Transverse colon (tissue), 4 donors: ENCODE data around the gene CAVIN1. TPM values are rescaled to one million over a fixed set of nuclear protein-coding genes. Genes with fewer than 3 reads are reported as not detected.

Experiments
- DNase-seq: peaks from one replicate; pipeline ENCODE4 v3.0.0-alpha.2; 2019
- H3K27ac ChIP-seq, 4 donors: fragments of 200-600 bp; sonication (generic); 2 replicates each; pipeline ENCODE4 v1.5.1; 2016 to 2018; ENCODE audit warnings: inconsistent platforms in 4 of 4
- H3K27me3 ChIP-seq: fragments of 200-600 bp; sonication (generic); 2 replicates; pipeline ENCODE4 v1.5.1; 2017; ENCODE audit warnings: inconsistent platforms
- H3K36me3 ChIP-seq, 4 donors: fragments of 200-600 bp; sonication (generic); 2 replicates each; pipeline ENCODE4 v1.5.1; 2017 to 2019; ENCODE audit warnings: inconsistent platforms in 4 of 4
- H3K4me1 ChIP-seq, 4 donors: fragments of 200-600 bp; sonication (generic); 2 replicates each; pipeline ENCODE4 v1.5.1; 2017 to 2020; ENCODE audit warnings: inconsistent platforms in 4 of 4
- H3K4me3 ChIP-seq, 4 donors: fragments of 200-600 bp; sonication (generic); 1 replicate in 1 of 4; 2 replicates in 3 of 4; pipeline versions ENCODE4 v1.5.1 to v1.6.1; 2017 to 2019; ENCODE audit warnings: inconsistent platforms in 4 of 4
- H3K9me3 ChIP-seq, 2 donors: fragments of 200-600 bp; sonication (generic); 2 replicates each; pipeline ENCODE4 v1.5.1; 2017 to 2019; ENCODE audit warnings: inconsistent platforms in 2 of 2
- EP300 ChIP-seq: sonication (generic); formaldehyde crosslinking; IDR thresholded peaks from one replicate; pipeline ENCODE4 v1.6.1; 2017; ENCODE audit warnings: antibody characterized with exemption, low read depth
- POLR2A ChIP-seq: fragments of 450-650 bp; IDR thresholded peaks from one replicate; pipeline ENCODE4 v1.6.1; 2016; ENCODE audit warnings: antibody characterized with exemption, mild to moderate bottlenecking, moderate library complexity
- POLR2AphosphoS5 ChIP-seq, 3 donors: sonication (generic); formaldehyde crosslinking; IDR thresholded peaks; one replicate each; pipeline ENCODE4 v1.6.1; 2016; ENCODE audit warnings: antibody characterized with exemption in 3 of 3
- WGBS, 2 donors: methylation state at CpG; one replicate each; pipeline ENCODE4 v1.1.5; 2018; ENCODE audit warnings: low coverage in 1 of 2; 5-methylcytosine and 5-hydroxymethylcytosine counted together
- in situ Hi-C, 4 donors: fragments of 200-750 bp; cut with MboI; loops; one replicate each; pipeline versions ENCODE4 v1.15.0 to v1.15.1; 2017; ENCODE audit warnings: low sequenced_read_pairs in 3 of 4, low pct_ligation_motif_present in 1 of 4, low pct_unique_long_range_greater_than_20kb in 1 of 4
- intact Hi-C: fragments of 100-400 bp; cut with DNase I; formaldehyde crosslinking; loops from one replicate; pipeline ENCODE4 v1.15.1; 2023; ENCODE audit warnings: low total_unique reads
- total RNA-seq, 4 donors: library from RNA; depleted of rRNA; stranded (reverse); fragments of >200 nt; gene quantifications; one replicate each; pipeline ENCODE4 v1.1.0, GENCODE V29; 2016
- TF ChIP-seq, protein P1 (sequence below), 5 experiments: fragments of 200-600 bp in 3 of 5; fragments of 450-650 bp in 2 of 5; sonication (generic) in 3 of 5; IDR thresholded peaks; 1 replicate in 2 of 5; 2 replicates in 3 of 5; pipeline ENCODE4 v1.5.1; 2016 to 2017; ENCODE audit warnings: antibody characterized with exemption in 5 of 5, inconsistent platforms in 3 of 5, mild to moderate bottlenecking in 2 of 5, moderate library complexity in 1 of 5

The CAVIN1 gene
- total RNA-seq, 4 donors from 2014 or later: 53.7 to 135 (median 69.2) TPM

DNA sequence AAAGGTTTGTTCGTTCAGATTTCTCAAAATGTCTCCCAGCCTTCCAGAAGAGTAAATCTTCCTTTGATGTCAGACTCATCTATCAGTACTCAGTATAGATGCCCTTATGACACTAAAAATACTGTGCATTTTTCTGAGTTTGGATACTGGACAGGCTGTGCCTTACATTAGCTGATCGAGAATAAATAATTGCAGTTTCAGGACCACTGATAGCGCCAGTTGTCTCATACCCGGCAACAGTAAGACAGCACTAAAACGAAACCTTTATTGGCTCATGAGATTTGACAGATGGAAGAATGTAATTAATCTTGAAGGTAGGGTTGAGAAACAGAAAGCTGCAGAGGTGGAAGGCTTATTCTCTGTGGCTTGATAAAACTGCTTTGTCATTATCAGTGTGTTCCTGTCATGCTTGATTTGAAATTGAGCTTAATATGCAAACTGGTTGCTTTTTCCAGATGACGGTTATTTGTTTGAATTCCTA, 36.8 kb upstream of the CAVIN1 start:
- intact Hi-C loops: no loop called here
- TF ChIP-seq POLR2AphosphoS5 (IDR thresholded peaks at IDR 0.05) (peak in 1 of 3 donors; percentile 8), EP300 (no peak)
- Histone ChIP-seq H3K4me1 (peaks cover 17 to 57% (median 25%) of the 10 kb centered on the region in 4 donors), H3K9me3 (no peaks in the 10 kb centered on the region), H3K27me3 (no peaks in the 10 kb centered on the region), H3K4me3 (peak overlapping the region; percentile 3 to 85 (median 61)), H3K36me3 (peaks cover 0 to 3% (median 0%) of the 10 kb centered on the region in 4 donors), H3K27ac (peak overlapping the region; percentile 94 to 99 (median 97))
- in situ Hi-C loops: no loop called here
- WGBS, 2 donors: 13% methylated on average over 4 to 6 of the region's 6 CpGs
- no peak for DNase-seq

DNA sequence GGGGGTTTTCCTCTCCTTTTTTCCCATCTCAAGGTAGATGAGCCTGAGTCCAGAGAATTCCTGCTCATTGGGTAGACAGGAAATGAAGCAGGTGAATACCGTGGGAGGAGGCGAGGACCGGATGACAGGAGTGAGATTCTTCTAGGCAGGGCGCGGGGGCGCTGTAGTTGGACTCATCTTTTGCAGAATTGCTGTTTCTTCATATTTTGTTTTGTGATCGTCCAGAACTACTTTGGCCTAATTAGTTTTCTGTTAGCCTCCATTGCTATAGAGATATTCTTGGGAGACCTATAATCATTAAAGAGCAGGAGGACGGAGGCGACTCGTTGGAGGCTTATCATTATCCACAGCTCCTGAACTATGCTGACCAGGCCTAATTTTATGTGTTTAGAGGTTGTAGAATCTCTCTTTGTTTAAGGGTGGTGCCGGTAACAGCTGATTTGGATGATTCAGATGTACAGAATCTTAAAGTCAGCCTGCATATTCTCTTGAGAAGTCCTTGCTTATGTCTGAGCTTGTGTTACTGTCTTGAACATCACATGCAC, 36.3 kb upstream of the CAVIN1 start:
- TF ChIP-seq EP300: no peak
- peak in 2 of 3 donors; percentile 16 to 36 for TF ChIP-seq POLR2AphosphoS5 (IDR thresholded peaks at IDR 0.05)
- TF ChIP-seq, protein P1, sequence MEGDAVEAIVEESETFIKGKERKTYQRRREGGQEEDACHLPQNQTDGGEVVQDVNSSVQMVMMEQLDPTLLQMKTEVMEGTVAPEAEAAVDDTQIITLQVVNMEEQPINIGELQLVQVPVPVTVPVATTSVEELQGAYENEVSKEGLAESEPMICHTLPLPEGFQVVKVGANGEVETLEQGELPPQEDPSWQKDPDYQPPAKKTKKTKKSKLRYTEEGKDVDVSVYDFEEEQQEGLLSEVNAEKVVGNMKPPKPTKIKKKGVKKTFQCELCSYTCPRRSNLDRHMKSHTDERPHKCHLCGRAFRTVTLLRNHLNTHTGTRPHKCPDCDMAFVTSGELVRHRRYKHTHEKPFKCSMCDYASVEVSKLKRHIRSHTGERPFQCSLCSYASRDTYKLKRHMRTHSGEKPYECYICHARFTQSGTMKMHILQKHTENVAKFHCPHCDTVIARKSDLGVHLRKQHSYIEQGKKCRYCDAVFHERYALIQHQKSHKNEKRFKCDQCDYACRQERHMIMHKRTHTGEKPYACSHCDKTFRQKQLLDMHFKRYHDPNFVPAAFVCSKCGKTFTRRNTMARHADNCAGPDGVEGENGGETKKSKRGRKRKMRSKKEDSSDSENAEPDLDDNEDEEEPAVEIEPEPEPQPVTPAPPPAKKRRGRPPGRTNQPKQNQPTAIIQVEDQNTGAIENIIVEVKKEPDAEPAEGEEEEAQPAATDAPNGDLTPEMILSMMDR (IDR thresholded peaks at IDR 0.05): peak in 4 of 5 experiments; percentile 18 to 22 (median 21)
- TF ChIP-seq POLR2A: no peak
- H3K4me1 ChIP-seq: peaks cover 17 to 53% (median 24%) of the 10 kb centered on the region in 4 donors
- in situ Hi-C loops: no loop called here

DNA sequence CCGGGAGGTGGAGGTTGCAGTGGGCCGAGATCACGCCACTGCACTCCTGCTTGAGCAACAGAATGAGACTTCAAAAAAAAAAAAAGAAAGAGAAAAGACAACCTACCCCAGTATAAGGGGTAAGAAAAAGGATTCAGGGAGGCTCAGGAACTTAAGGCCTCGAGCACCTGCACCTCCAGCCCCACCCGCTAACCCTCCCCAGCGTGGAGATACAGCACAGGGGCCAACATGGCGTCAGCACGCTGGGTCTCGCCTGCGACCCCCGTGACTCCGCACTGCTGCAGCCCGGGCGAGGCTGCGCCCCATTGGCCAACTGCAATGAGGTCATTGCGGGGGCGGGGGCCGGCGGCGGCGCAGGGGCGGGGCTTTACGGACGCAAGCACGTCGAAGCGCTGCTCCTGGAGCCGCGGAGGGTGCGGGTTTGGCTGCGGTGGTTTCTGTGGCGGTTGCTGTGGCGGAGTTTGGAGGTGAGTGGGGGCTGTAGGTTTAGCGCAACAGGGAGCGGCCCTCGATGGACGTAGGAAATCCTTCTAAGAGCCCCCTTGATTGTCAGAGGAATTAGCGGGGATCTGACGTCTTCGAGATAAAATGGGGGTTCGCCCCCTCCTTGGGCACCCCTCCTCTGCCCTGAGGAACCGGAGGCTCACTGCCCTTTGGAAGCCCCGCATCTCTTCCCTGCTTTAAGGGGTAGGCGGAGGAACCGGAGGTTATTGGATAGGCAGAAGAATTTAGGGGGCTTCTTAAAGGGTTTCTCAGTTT, 35.6 kb upstream of the CAVIN1 start, which contains the start of gene ATP6V0A1:
TSS of gene ATP6V0A1 (plus strand) at position 382 of the 759 bp plus-strand sequence. CDS start 2,017 bp downstream, outside the sequence.
- peak; percentile 97 for DNase-seq
- in situ Hi-C loops: no loop called here
- no peaks in the 10 kb centered on the region for H3K9me3 ChIP-seq
- H3K36me3 ChIP-seq: peaks cover 0 to 3% (median 0%) of the 10 kb centered on the region in 4 donors
- H3K4me1 ChIP-seq: peaks cover 13 to 47% (median 21%) of the 10 kb centered on the region in 4 donors
- H3K27ac ChIP-seq: peak within 1 kb of the TSS; percentile 94 to 99 (median 97)
- intact Hi-C loops: no loop called here
- H3K27me3 ChIP-seq: no peaks in the 10 kb centered on the region
- TF ChIP-seq EP300 (no peak), POLR2A (peak; percentile 88), POLR2AphosphoS5 (IDR thresholded peaks at IDR 0.05) (peak; percentile 88 to 92 (median 92))
- TF ChIP-seq, protein P1 (IDR thresholded peaks at IDR 0.05): no peak
- 0 to 2% methylated on average over 6 to 28 of the region's 45 CpGs for WGBS, 2 donors
- H3K4me3 ChIP-seq: peak within 1 kb of the TSS; percentile 52 to 85 (median 61)

More for the DNA sequence above, 36.3 kb upstream of the CAVIN1 start:
- peak; percentile 66 for DNase-seq
- Histone ChIP-seq H3K9me3 (no peaks in the 10 kb centered on the region), H3K27ac (peak overlapping the region; percentile 94 to 99 (median 97)), H3K36me3 (peaks cover 0 to 3% (median 0%) of the 10 kb centered on the region in 4 donors), H3K4me3 (peak overlapping the region; percentile 52 to 85 (median 61)), H3K27me3 (no peaks in the 10 kb centered on the region)
- intact Hi-C loops: no loop called here
- WGBS, 2 donors: 0 to 5% methylated on average over 3 to 11 of the region's 11 CpGs

DNA sequence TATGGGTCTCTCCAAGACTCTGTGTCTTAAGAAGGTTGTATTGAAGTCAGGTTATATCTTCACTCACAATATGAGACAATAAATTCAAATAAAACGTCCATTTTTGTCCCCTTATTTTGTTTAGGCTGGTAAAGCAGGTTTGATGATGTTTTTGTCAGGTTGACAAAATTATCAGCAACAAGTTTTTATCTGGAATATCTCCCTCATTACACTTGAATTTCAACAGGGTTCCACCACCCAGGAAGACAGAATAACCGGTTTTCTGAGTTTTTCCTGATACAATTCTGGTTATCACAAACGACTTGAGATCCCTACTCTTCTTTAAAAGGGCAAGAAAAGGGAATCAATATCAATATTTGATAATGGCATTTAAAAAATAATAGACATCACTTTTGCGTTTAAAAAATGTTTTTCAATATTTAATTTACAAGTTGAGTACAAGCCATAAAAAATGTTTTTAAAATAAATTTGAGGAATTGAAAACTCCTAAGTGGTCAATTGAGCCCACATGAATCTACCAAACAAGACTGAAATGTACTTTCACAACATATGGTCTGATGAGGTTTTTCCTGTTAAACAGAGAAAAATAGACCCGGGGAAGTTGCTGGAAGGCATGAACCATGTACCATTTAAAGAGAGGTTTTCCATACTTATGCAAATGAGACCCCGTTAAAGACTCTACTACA, 34.2 kb upstream of the CAVIN1 start:
- in situ Hi-C loops (no loop called here), intact Hi-C loops (no loop called here)
- 26 to 33% methylated on average over 5 to 6 of the region's 6 CpGs for whole genome bisulfite sequencing, 2 donors
- TF ChIP-seq POLR2AphosphoS5 (IDR thresholded peaks at IDR 0.05): no peak
- no peak for TF ChIP-seq POLR2A
- TF ChIP-seq, protein P1 (IDR thresholded peaks at IDR 0.05): no peak
- no peak for TF ChIP-seq EP300
- Histone ChIP-seq H3K4me3 (no peak overlapping the region), H3K9me3 (no peaks in the 10 kb centered on the region), H3K27me3 (no peaks in the 10 kb centered on the region), H3K36me3 (peaks cover 0 to 3% (median 0%) of the 10 kb centered on the region in 4 donors), H3K4me1 (peaks cover 10 to 41% (median 19%) of the 10 kb centered on the region in 4 donors), H3K27ac (peak overlapping the region; percentile 94 to 99 (median 97))
- no peak for DNase-seq
